Measurements from ENCODE around the gene EI24.
"Not testable (repeated sequence)": the region's sequence is repeated elsewhere in the genome, so short reads cannot be mapped to it uniquely, and the experiment has no call there.

Gene EI24
- total RNA-seq = 29.4 to 54.8 (median 40.1) reads per million in 4 experiments

GRCh38 chr11:125568970-125569914 lies at the start of gene EI24:
Gene EI24, plus strand, starts transcription at chr11:125569477. Its CDS starts 3,051 bp downstream, at chr11:125572528.
- peak; percentile 79 for DNase-seq

GRCh38 chr11:125519860-125520834 lies 49.1 kb upstream of the EI24 start:
- no peak for DNase-seq

GRCh38 chr11:125525303-125525702 lies 44.0 kb upstream of the EI24 start:
- no peak for DNase-seq

GRCh38 chr11:125532668-125533067 lies 36.6 kb upstream of the EI24 start:
- no peak for DNase-seq

GRCh38 chr11:125535585-125535984 lies 33.7 kb upstream of the EI24 start:
- no peak for DNase-seq

- not testable (repeated sequence) for DNase-seq
Observed at GRCh38 chr11:125536834-125537233, 32.4 kb upstream of the EI24 start.

- DNase-seq = no peak
Observed at GRCh38 chr11:125542709-125543108, 26.6 kb upstream of the EI24 start.

- no peak for DNase-seq
Observed at GRCh38 chr11:125550780-125551179, 18.5 kb upstream of the EI24 start.

GRCh38 chr11:125551835-125552342 lies 17.4 kb upstream of the EI24 start:
- no peak for DNase-seq

GRCh38 chr11:125552927-125553326 lies 16.4 kb upstream of the EI24 start:
- no peak for DNase-seq

- no peak for DNase-seq
Observed at GRCh38 chr11:125553357-125553756, 15.9 kb upstream of the EI24 start.

GRCh38 chr11:125554038-125554437 lies 15.2 kb upstream of the EI24 start:
- DNase-seq = no peak

GRCh38 chr11:125559888-125560287 lies 9.4 kb upstream of the EI24 start:
- DNase-seq = no peak

- no peak for DNase-seq
Observed at GRCh38 chr11:125561924-125562323, 7.4 kb upstream of the EI24 start.

GRCh38 chr11:125562430-125562829 lies 6.8 kb upstream of the EI24 start:
- DNase-seq = no peak

- no peak for DNase-seq
Observed at GRCh38 chr11:125564357-125564756, 4.9 kb upstream of the EI24 start.

- no peak for DNase-seq
Observed at GRCh38 chr11:125566235-125566634, 3.0 kb upstream of the EI24 start.

- DNase-seq = no peak
Observed at GRCh38 chr11:125569915-125570621, 791 bp downstream of the EI24 start.

- no peak for DNase-seq
Observed at GRCh38 chr11:125570952-125571351, 1.7 kb downstream of the EI24 start.

GRCh38 chr11:125572916-125573315 lies 3.6 kb downstream of the EI24 start:
- DNase-seq = no peak

GRCh38 chr11:125577181-125577580 lies 7.9 kb downstream of the EI24 start:
- DNase-seq = not testable (repeated sequence)

- no peak for DNase-seq
Observed at GRCh38 chr11:125578783-125579182, 9.5 kb downstream of the EI24 start.
